ENCODE results near the gene MEGF11. TPM values are rescaled to one million over a fixed set of nuclear protein-coding genes. Genes with fewer than 3 reads are reported as not detected.

The MEGF11 gene
- total RNA-seq, 2 donors from 2014 or later = not detected

GRCh38 chr15:65993762-65994161 lies 259.8 kb downstream of the MEGF11 start:
- no peak for DNase-seq
- Histone ChIP-seq H3K36me3 (replicated peaks in 1 of 2; ENCODE audit: insufficient read depth in 1 of 2, low read depth in 2 of 2) (no peaks in the 10 kb centered on the region), H3K9me3 (no peaks in the 10 kb centered on the region), H3K4me3 (no peak overlapping the region), H3K4me1 (no peaks in the 10 kb centered on the region), H3K27ac (no peak overlapping the region), H3K27me3 (no peaks in the 10 kb centered on the region)
- ATAC-seq = no peak
- intact Hi-C loops (cut with DNase I) = no loop called here
- no peak for TF ChIP-seq CTCF (IDR thresholded peaks at IDR 0.05)
- TF ChIP-seq POLR2A (IDR thresholded peaks at IDR 0.05) = no peak
- 71 to 72% methylated on average over 6 to 7 of the region's 7 CpGs for WGBS, 2 donors

- Histone ChIP-seq H3K36me3 (replicated peaks in 1 of 2; ENCODE audit: insufficient read depth in 1 of 2, low read depth in 2 of 2) (no peaks in the 10 kb centered on the region), H3K4me1 (no peaks in the 10 kb centered on the region), H3K9me3 (no peaks in the 10 kb centered on the region), H3K4me3 (no peak overlapping the region), H3K27me3 (no peaks in the 10 kb centered on the region), H3K27ac (no peak overlapping the region)
- DNase-seq (no peak), ATAC-seq (no peak)
- 45 to 83% methylated on average over 1 to 4 of the region's 5 CpGs for WGBS, 2 donors
- no peak for TF ChIP-seq POLR2A (IDR thresholded peaks at IDR 0.05)
- no peak for TF ChIP-seq CTCF (IDR thresholded peaks at IDR 0.05)
- intact Hi-C loops (cut with DNase I) = no loop called here
Measured at GRCh38 chr15:65993236-65993635, 260.3 kb downstream of the MEGF11 start.

GRCh38 chr15:65991721-65992483 lies 261.6 kb downstream of the MEGF11 start:
- Histone ChIP-seq H3K27ac (no peak overlapping the region), H3K4me1 (no peaks in the 10 kb centered on the region), H3K4me3 (no peak overlapping the region), H3K36me3 (replicated peaks in 1 of 2; ENCODE audit: insufficient read depth in 1 of 2, low read depth in 2 of 2) (no peaks in the 10 kb centered on the region), H3K9me3 (no peaks in the 10 kb centered on the region), H3K27me3 (no peaks in the 10 kb centered on the region)
- ATAC-seq (no peak), DNase-seq (no peak)
- intact Hi-C loops (cut with DNase I) = no loop called here
- TF ChIP-seq POLR2A (IDR thresholded peaks at IDR 0.05) (no peak), CTCF (IDR thresholded peaks at IDR 0.05) (no peak)
- WGBS, 2 donors = 64 to 74% methylated on average over 9 to 10 of the region's 10 CpGs

GRCh38 chr15:65990298-65990981 lies 263.1 kb downstream of the MEGF11 start:
- Histone ChIP-seq H3K4me1 (peaks cover 6% of the 10 kb centered on the region), H3K27me3 (no peaks in the 10 kb centered on the region), H3K4me3 (no peak overlapping the region), H3K27ac (no peak overlapping the region), H3K9me3 (no peaks in the 10 kb centered on the region), H3K36me3 (replicated peaks in 1 of 2; ENCODE audit: insufficient read depth in 1 of 2, low read depth in 2 of 2) (no peaks in the 10 kb centered on the region)
- no peak for ATAC-seq
- DNase-seq = no peak
- intact Hi-C loops (cut with DNase I) = no loop called here
- TF ChIP-seq CTCF (IDR thresholded peaks at IDR 0.05) (no peak), POLR2A (IDR thresholded peaks at IDR 0.05) (no peak)
- WGBS, 2 donors = 69 to 75% methylated on average over 5 of the region's 5 CpGs
